Myocyte (in vitro differentiated cells): ENCODE measurements around the gene CMPK1. TPM values are rescaled to one million over a fixed set of nuclear protein-coding genes. Genes with fewer than 3 reads are reported as not detected.
"Not testable (repeated sequence)": the region's sequence is repeated elsewhere in the genome, so short reads cannot be mapped to it uniquely, and the experiment has no call there.

Source experiments
- DNase-seq: peaks from one replicate; pipeline ENCODE4 v3.0.0-alpha.2; 2012; ENCODE audit warnings: low read depth
- polyA plus RNA-seq: library from polyadenylated mRNA; unstranded; fragments of >200 nt; gene quantifications from one replicate; pipeline ENCODE4 v1.2.1, GENCODE V29; 2012; ENCODE audit warnings: missing spikeins
- total RNA-seq: library from RNA; depleted of rRNA; stranded (reverse); fragments of >200 nt; gene quantifications from 2 replicates; pipeline ENCODE4 v1.2.3, GENCODE V29; 2014

CMPK1 gene
- total RNA-seq: 100 and 127 TPM in 2 replicates
- 52.6 TPM for polyA plus RNA-seq

GRCh38 chr1:47333578-47333921 is at the start of gene CMPK1:
TSS of gene CMPK1 (plus strand) at chr1:47333790. CDS start at chr1:47333946, 156 bp downstream.
- peak; percentile 89 for DNase-seq

- not testable (repeated sequence) for DNase-seq
Observed at GRCh38 chr1:47288116-47288515, 45.5 kb upstream of the CMPK1 start.

- not testable (repeated sequence) for DNase-seq
Observed at GRCh38 chr1:47294863-47295262, 38.7 kb upstream of the CMPK1 start.

- no peak for DNase-seq
Observed at GRCh38 chr1:47295579-47295978, 38.0 kb upstream of the CMPK1 start.

GRCh38 chr1:47298025-47298699 is 35.4 kb upstream of the CMPK1 start:
- DNase-seq: no peak

- DNase-seq: no peak
Observed at GRCh38 chr1:47302472-47302871, 31.1 kb upstream of the CMPK1 start.

- DNase-seq: no peak
Observed at GRCh38 chr1:47309427-47309826, 24.2 kb upstream of the CMPK1 start.

GRCh38 chr1:47313915-47314664 is 19.5 kb upstream of the CMPK1 start, which contains the start of gene STIL:
TSS of gene STIL (minus strand) at chr1:47314147. CDS start at chr1:47310319, 3,828 bp downstream.
- DNase-seq: peak; percentile 99

GRCh38 chr1:47317841-47318240 is 15.7 kb upstream of the CMPK1 start:
- no peak for DNase-seq

GRCh38 chr1:47319968-47320367 is 13.6 kb upstream of the CMPK1 start:
- not testable (repeated sequence) for DNase-seq

- DNase-seq: no peak
Observed at GRCh38 chr1:47323599-47324031, 10.0 kb upstream of the CMPK1 start.

GRCh38 chr1:47324682-47325081 is 8.9 kb upstream of the CMPK1 start:
- DNase-seq: no peak

GRCh38 chr1:47325528-47325927 is 8.1 kb upstream of the CMPK1 start:
- DNase-seq: no peak

GRCh38 chr1:47326271-47326670 is 7.3 kb upstream of the CMPK1 start:
- DNase-seq: no peak

GRCh38 chr1:47328992-47329391 is 4.6 kb upstream of the CMPK1 start:
- DNase-seq: no peak

- DNase-seq: no peak
Observed at GRCh38 chr1:47330212-47330611, 3.4 kb upstream of the CMPK1 start.

- no peak for DNase-seq
Observed at GRCh38 chr1:47331875-47332274, 1.7 kb upstream of the CMPK1 start.

GRCh38 chr1:47332779-47333577 is 612 bp upstream of the CMPK1 start:
- DNase-seq: no peak

- DNase-seq: peak; percentile 90
Observed at GRCh38 chr1:47333922-47334764, 553 bp downstream of the CMPK1 start.

GRCh38 chr1:47334765-47335435 is 1.3 kb downstream of the CMPK1 start:
- DNase-seq: no peak
